HG02763 (cell line): Measurements from ENCODE around the gene CYP19A1.
A peak's percentile ranks its signal among the peaks of the same experiment; 100 is the strongest.
"Not testable (repeated sequence)": the region's sequence is repeated elsewhere in the genome, so short reads cannot be mapped to it uniquely, and the experiment has no call there.

ENCODE experiments used
- ATAC-seq: cut with Tn5 transposase; IDR thresholded peaks from one replicate; pipeline ENCODE4 v1.9.1; 2021; ENCODE audit warnings: mild to moderate bottlenecking, moderate library complexity; ENCODE audit not compliant: unreplicated experiment

CYP19A1 gene

DNA sequence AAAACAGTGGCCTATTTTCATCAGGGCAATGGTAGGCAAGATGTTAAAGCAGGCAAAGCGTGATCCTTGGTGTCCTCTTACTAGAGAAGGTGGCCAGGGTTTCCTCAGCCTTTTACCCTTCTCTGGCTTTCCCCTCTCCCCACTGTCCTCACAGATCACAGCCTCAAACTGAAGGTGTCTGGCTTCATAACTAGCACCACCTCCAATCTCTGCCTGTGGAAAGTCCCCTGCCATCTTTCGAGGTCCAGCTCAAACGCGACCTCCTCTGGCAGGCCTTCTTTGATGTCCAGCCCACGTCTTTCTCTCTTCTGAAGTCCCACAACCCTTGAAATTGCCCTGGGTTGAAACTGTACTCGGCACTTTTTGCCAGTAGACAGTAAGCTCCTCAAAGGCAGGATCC is 35.9 kb downstream of the CYP19A1 start:
- ATAC-seq = no peak

DNA sequence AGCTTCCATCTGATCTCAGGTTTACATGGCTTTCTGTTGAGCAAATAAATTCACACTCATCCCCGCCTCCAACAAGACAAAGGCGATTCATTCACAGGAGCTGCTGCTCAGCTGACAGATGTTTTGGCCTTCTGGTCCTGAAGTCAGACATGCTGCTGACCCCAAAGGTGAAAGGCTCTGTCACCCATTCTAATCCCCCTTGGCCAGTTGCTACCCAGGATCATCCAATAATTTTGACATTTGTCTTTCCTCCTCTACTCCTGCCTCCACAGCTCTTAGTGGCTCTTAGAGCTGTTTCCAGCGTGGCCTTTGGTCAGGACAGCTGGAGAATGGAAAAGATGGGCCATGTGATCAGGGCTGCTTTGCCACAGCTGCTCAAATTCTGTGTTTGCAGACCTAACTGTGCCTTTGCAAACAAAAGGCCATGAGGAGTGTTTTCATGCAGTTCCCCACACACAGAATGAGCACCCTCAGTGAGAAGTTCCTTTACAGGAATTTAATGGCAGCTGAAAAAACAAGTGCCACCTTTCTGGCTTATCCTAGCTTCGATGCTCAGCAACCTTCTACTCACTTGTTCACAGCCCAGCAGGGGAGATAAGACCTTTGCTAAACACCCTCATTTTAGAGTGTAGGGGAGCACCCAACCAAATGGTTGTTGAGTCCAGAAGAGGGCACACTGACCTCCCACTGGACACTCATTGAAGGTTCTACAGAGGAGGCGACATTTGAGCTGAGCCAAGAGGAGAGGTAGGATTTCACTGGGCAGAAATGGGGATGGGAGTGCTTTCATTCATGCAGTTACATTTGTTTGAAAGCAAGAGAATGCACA is 39.0 kb downstream of the CYP19A1 start:
- ATAC-seq = no peak

- no peak for ATAC-seq
These were observed 39.8 kb downstream of the CYP19A1 start for GRCh38 chr15:51298620-51299019.

DNA sequence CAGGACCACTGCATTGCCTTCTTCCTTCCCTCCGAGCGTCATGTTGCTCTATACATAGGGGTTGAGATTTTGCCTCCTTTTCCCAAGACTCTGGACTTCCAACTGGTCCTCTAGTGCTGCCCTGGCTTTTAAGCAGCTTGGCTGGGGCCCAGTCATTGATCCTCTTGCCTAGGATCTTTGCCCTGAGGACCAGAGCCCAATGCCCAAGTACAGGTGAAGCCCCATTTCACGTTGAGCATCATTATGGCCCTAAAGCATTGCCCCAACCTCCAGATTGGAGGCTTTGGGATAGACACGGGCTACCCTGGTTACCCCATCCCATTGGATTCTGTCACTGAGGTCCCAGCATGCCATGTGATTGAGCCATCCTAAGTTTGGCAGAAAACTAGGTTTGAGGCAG is 47.7 kb downstream of the CYP19A1 start:
- no peak for ATAC-seq

- ATAC-seq = no peak
These were observed 49.1 kb downstream of the CYP19A1 start for GRCh38 chr15:51289290-51289689.

DNA sequence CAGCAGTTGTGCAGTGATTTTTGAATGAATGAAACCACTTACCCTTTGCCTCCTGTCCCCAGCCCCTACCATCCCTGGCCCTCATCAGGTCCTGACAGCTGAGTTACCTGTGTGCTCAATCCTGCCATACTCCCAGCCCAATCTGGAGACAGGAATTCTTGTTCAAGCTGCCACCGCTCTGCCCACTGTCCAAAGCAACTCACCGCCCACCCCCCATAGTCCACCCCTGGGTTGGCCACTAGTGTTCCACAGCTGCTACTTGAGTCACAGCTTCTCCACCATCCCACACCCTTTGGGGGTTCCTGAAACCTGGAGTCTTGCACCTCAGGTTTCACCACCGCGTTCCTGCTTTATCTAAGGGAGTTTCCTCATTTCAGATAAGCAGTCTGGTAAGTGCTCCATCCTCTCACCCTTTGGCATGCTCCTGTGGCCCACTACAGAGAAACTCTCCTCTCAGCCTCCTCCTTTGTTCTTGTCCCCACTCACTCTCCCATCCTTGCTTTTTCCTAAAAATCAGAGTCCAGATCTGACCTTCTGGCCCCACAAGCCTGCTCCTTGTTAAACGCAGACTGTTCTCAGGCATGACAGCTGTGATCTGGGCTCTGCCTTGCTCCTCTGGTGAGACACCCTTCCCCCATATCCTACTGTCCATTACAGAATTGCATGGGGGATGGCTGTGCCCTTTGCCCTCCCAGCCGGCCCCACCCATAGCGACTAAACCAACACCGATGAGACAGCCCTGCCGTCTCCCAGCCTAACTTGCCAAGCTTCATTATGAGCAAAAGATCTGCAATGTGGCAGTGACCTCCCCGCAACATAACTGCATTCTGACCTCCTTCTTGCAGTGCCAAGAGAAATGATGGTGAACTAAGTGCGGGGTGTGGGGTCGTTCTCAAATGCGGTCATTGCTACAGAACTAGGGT is 50.0 kb downstream of the CYP19A1 start:
- ATAC-seq = no peak

DNA sequence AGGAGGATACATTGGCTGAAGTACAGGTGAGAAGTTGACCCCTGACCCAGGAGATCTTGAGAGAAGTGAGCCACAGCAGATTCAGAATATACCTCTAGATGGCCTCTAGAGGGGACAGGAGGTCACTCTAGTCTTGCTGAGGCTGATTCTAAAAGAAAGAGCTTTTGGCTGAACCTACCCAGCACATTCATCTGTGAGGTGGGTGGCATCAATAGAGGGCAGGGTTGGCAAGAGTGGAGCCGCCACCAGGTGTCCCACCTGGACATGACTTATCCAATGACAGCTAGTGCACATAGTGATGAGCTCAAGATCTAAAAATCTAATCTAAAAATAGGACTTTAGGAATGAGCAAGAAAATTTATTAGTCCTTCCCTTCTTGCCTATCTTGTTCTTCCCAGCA is 51.6 kb downstream of the CYP19A1 start:
- no peak for ATAC-seq

DNA sequence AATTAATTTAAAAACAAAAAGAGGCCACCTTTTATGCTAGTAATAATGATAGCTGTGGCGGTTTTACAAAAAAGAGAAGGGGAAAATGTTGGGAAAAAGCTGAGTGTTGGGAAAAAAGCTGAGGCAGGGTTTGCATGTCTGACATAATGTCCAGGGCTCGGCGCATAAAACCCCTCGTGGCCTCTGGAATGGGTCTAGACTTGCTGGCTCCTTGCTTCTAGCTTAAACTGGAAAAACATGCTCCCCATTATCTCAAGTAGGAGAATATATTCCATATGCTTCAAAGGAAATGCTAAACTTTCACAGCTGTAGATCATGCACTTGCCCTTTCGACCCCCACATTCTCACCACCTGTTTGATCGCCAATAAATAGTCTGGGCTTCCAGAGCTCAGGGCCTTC is 53.0 kb downstream of the CYP19A1 start:
- no peak for ATAC-seq

DNA sequence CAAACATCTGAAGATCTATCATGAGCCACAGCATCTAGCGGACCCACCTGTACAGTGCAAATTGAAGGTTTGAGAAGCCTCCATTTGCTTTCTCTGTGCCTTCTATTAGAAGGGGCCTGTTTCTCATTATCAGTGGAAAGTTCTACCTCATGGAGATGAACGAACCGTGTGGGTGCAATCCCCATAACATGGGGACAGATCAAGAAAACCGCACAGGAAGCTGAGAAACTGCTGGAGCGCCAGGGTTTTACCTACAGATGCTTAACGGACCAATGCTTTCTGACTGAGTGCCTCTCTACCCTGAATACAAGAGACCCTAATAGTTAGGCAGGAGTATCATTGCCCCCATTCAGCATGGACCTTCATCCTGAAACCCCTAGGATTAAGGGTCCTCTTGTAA is 53.5 kb downstream of the CYP19A1 start:
- ATAC-seq = no peak

DNA sequence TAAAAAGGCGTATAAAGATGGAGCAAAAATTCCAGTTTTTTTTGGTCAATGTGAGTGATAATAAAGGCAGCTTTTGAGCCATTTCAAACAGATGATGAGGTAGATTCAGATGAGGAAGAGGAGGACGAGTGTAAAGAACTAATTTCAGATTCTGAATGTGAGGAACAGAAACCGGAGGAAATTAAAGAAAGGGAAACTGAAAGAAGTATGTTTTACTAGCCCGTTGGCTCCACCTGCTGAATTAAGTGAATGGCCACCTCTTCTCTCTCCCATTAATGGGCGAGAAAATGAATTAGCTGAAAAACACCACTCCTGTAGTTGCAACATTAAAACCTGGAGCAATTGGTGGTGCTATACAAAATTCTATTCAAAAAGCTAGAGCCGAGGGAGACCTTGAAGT is 55.4 kb downstream of the CYP19A1 start:
- no peak for ATAC-seq

- ATAC-seq = not testable (repeated sequence)
These were observed 56.2 kb downstream of the CYP19A1 start for GRCh38 chr15:51282241-51282640.

GRCh38 chr15:51281368-51281967 is 56.9 kb downstream of the CYP19A1 start:
- peak; percentile 58 for ATAC-seq

- no peak for ATAC-seq
These were observed 57.6 kb downstream of the CYP19A1 start for GRCh38 chr15:51280838-51281237.

DNA sequence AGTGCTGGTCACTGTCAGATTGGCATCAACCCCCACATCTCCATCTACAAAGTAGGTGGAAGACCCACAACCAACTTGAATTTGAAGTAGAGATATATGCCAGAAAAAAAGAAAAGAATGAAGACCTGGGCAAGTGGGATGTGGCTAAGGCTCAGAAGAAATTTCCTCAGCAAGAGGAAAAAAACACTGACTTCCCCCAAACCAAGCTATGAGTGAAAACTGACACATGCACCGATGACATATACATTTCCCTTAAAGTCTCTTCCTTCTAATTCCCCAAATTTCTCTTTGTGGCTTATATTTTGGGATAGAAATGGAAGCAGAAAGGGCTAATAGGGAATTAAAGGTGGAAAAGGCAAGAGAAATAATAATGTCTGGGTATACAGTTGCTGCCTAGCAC is 59.0 kb downstream of the CYP19A1 start:
- ATAC-seq = no peak

- ATAC-seq = no peak
These were observed 61.3 kb downstream of the CYP19A1 start for GRCh38 chr15:51277101-51277500.

DNA sequence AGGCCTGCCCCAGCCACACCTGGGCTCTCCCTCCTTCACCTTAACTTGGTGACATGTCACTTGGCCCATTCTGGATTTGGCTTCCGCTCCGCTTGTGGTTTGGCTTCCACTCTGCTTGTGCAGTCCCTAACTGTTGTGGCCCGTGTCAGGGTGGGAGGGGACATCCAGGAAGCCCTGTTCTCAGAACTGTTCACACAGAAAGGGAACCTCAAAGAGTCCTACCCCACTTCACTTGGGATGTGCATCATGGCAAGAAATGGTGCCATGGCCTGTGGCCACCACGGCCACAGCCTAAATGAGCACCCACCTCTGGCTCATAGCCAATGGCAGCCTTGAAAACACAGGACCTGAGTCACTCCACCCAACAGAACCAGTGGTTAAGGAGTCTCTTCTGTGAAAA is 63.4 kb downstream of the CYP19A1 start:
- ATAC-seq = no peak

GRCh38 chr15:51270706-51271105 is 67.7 kb downstream of the CYP19A1 start:
- ATAC-seq = no peak

- ATAC-seq = no peak
These were observed 68.9 kb downstream of the CYP19A1 start for GRCh38 chr15:51269496-51269895.

- ATAC-seq = no peak
These were observed 70.7 kb downstream of the CYP19A1 start for GRCh38 chr15:51267703-51268083.

- ATAC-seq = no peak
These were observed 71.2 kb downstream of the CYP19A1 start for GRCh38 chr15:51267051-51267702.

DNA sequence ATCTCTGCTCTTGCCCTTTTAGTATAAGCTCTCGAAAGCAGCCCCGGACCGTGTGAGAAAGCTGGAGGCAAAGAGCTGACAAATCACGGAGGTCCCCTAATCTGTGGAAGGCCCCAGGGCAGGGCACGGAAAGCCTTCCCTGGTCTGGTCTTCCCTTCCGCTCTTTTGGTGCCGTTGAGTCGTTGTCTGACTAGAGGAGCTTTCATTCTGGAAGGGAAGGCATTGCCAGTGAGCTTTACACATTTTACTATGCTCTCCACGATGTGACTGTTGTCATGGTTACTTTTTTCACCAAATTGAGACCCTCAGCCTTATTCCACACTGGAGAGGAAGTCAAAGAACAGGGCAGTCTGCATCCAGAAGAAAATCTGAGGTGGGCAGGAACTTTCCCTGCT is 71.7 kb downstream of the CYP19A1 start:
- ATAC-seq = no peak
